HG03039 (cell line): ENCODE results near the gene KIAA0040.
A peak's percentile ranks its signal among the peaks of the same experiment; 100 is the strongest.

Experiments used
- ATAC-seq: cut with Tn5 transposase; IDR thresholded peaks from one replicate; pipeline ENCODE4 v1.9.1; 2021; ENCODE audit warnings: mild to moderate bottlenecking, moderate library complexity; ENCODE audit not compliant: unreplicated experiment

The KIAA0040 gene

GRCh38 chr1:175145899-175146528 lies 46.6 kb downstream of the KIAA0040 start:
- no peak for ATAC-seq

GRCh38 chr1:175138579-175138978 lies 54.0 kb downstream of the KIAA0040 start:
- no peak for ATAC-seq

GRCh38 chr1:175137369-175137768 lies 55.2 kb downstream of the KIAA0040 start:
- no peak for ATAC-seq

- no peak for ATAC-seq
Measured at GRCh38 chr1:175136246-175136645, 56.3 kb downstream of the KIAA0040 start.

- no peak for ATAC-seq
Measured at GRCh38 chr1:175134500-175134899, 58.1 kb downstream of the KIAA0040 start.

- ATAC-seq, result peak; percentile 42
Measured at GRCh38 chr1:175133673-175134435, 58.7 kb downstream of the KIAA0040 start.

- ATAC-seq, result no peak
Measured at GRCh38 chr1:175132436-175132835, 60.1 kb downstream of the KIAA0040 start.

GRCh38 chr1:175131095-175131494 lies 61.5 kb downstream of the KIAA0040 start:
- no peak for ATAC-seq

GRCh38 chr1:175130649-175131045 lies 61.9 kb downstream of the KIAA0040 start:
- ATAC-seq, result no peak

GRCh38 chr1:175129997-175130648 lies 62.5 kb downstream of the KIAA0040 start:
- no peak for ATAC-seq

GRCh38 chr1:175129644-175129996 lies 63.0 kb downstream of the KIAA0040 start:
- ATAC-seq, result no peak

GRCh38 chr1:175129182-175129581 lies 63.4 kb downstream of the KIAA0040 start:
- no peak for ATAC-seq

- ATAC-seq, result no peak
Measured at GRCh38 chr1:175128523-175128922, 64.1 kb downstream of the KIAA0040 start.

GRCh38 chr1:175127565-175127964 lies 65.0 kb downstream of the KIAA0040 start:
- no peak for ATAC-seq

GRCh38 chr1:175126347-175126746 lies 66.2 kb downstream of the KIAA0040 start:
- no peak for ATAC-seq

GRCh38 chr1:175124861-175125260 lies 67.7 kb downstream of the KIAA0040 start:
- ATAC-seq, result no peak

- no peak for ATAC-seq
Measured at GRCh38 chr1:175120511-175120910, 72.1 kb downstream of the KIAA0040 start.

- no peak for ATAC-seq
Measured at GRCh38 chr1:175118375-175119367, 73.9 kb downstream of the KIAA0040 start.

- ATAC-seq, result no peak
Measured at GRCh38 chr1:175116903-175117302, 75.7 kb downstream of the KIAA0040 start.

GRCh38 chr1:175116210-175116798 lies 76.3 kb downstream of the KIAA0040 start:
- ATAC-seq, result no peak
